Neural crest cell (in vitro differentiated cells): ENCODE results near the gene AATK. TPM values are rescaled to one million over a fixed set of nuclear protein-coding genes. Genes with fewer than 3 reads are reported as not detected.
A peak's percentile ranks its signal among the peaks of the same experiment; 100 is the strongest.

Experiments used
- DNase-seq: peaks from one replicate; pipeline ENCODE4 v3.0.0; 2021; ENCODE audit warnings: low read depth, mixed read lengths, low spot score
- H3K27ac Mint-ChIP-seq: one replicate; pipeline ENCODE4 v1.8.0; 2021; ENCODE audit warnings: mild to moderate bottlenecking, mixed read lengths; ENCODE audit not compliant: unreplicated experiment
- H3K27me3 Mint-ChIP-seq: 2 replicates; pipeline ENCODE4 v1.8.0; 2021; ENCODE audit warnings: low read depth, mild to moderate bottlenecking, mixed read lengths
- H3K36me3 Mint-ChIP-seq: 2 replicates; pipeline ENCODE4 v1.8.0; 2021; ENCODE audit warnings: low read depth, mild to moderate bottlenecking, mixed read lengths
- H3K4me1 Mint-ChIP-seq: 2 replicates; pipeline ENCODE4 v1.8.0; 2021; ENCODE audit warnings: mixed read lengths
- H3K4me3 Mint-ChIP-seq: one replicate; pipeline ENCODE4 v1.8.0; 2021; ENCODE audit warnings: mild to moderate bottlenecking, mixed read lengths
- H3K9me3 Mint-ChIP-seq: 2 replicates; pipeline ENCODE4 v1.8.0; 2021; ENCODE audit warnings: mixed read lengths
- CTCF ChIP-seq: fragments of 200-600 bp; sonication (generic); conservative IDR thresholded peaks from 2 replicates; pipeline ENCODE4 v1.5.0; 2021; ENCODE audit warnings: antibody characterized with exemption, mild to moderate bottlenecking
- total RNA-seq: library from RNA; stranded (reverse); gene quantifications from 2 replicates; pipeline ENCODE4 v1.2.1, GENCODE V29; 2021

The AATK gene
- total RNA-seq, 1 donor from 2014 or later: 6.0 TPM

- H3K4me3 Mint-ChIP-seq: no peak overlapping the region
- H3K27ac Mint-ChIP-seq: no peak overlapping the region
- TF ChIP-seq CTCF: peak; percentile 32
- DNase-seq: no peak
- no peaks in the 10 kb centered on the region for H3K27me3 Mint-ChIP-seq
- peaks cover 10% of the 10 kb centered on the region for H3K36me3 Mint-ChIP-seq
- H3K9me3 Mint-ChIP-seq: peaks cover 7% of the 10 kb centered on the region
- no peaks in the 10 kb centered on the region for H3K4me1 Mint-ChIP-seq
These were observed 10.6 kb upstream of the AATK start for GRCh38 chr17:81176666-81177065.

- DNase-seq: no peak
- no peaks in the 10 kb centered on the region for H3K4me1 Mint-ChIP-seq
- no peak for TF ChIP-seq CTCF
- H3K36me3 Mint-ChIP-seq: peaks cover 10% of the 10 kb centered on the region
- H3K4me3 Mint-ChIP-seq: no peak overlapping the region
- H3K27me3 Mint-ChIP-seq: no peaks in the 10 kb centered on the region
- H3K9me3 Mint-ChIP-seq: peaks cover 7% of the 10 kb centered on the region
- no peak overlapping the region for H3K27ac Mint-ChIP-seq
These were observed 7.7 kb upstream of the AATK start for GRCh38 chr17:81173762-81174155.

- no peak for DNase-seq
- no peaks in the 10 kb centered on the region for H3K27me3 Mint-ChIP-seq
- no peaks in the 10 kb centered on the region for H3K4me1 Mint-ChIP-seq
- H3K27ac Mint-ChIP-seq: no peak overlapping the region
- H3K9me3 Mint-ChIP-seq: peaks cover 7% of the 10 kb centered on the region
- TF ChIP-seq CTCF: no peak
- peaks cover 10% of the 10 kb centered on the region for H3K36me3 Mint-ChIP-seq
- H3K4me3 Mint-ChIP-seq: no peak overlapping the region
These were observed 7.2 kb upstream of the AATK start for GRCh38 chr17:81173052-81173761.

GRCh38 chr17:81171941-81172340 lies 5.9 kb upstream of the AATK start:
- Mint-ChIP-seq H3K4me1 (no peaks in the 10 kb centered on the region), H3K9me3 (peaks cover 7% of the 10 kb centered on the region), H3K4me3 (no peak overlapping the region), H3K36me3 (peaks cover 10% of the 10 kb centered on the region), H3K27ac (no peak overlapping the region), H3K27me3 (peaks cover 2% of the 10 kb centered on the region)
- no peak for DNase-seq
- no peak for TF ChIP-seq CTCF

GRCh38 chr17:81170727-81171494 lies 4.9 kb upstream of the AATK start:
- Mint-ChIP-seq H3K9me3 (peaks cover 5% of the 10 kb centered on the region), H3K27me3 (peaks cover 2% of the 10 kb centered on the region), H3K27ac (no peak overlapping the region), H3K4me1 (no peaks in the 10 kb centered on the region), H3K36me3 (peaks cover 8% of the 10 kb centered on the region), H3K4me3 (no peak overlapping the region)
- no peak for TF ChIP-seq CTCF
- no peak for DNase-seq
